ENCODE results near the gene IGDCC3. TPM values are rescaled to one million over a fixed set of nuclear protein-coding genes. Genes with fewer than 3 reads are reported as not detected.

IGDCC3 gene
- total and polyA plus RNA-seq, 2 of the 8 experiments (the other 6 are each of a cell fraction or from before 2014, with no cell fraction given), result 26.8 to 45.7 TPM

DNA sequence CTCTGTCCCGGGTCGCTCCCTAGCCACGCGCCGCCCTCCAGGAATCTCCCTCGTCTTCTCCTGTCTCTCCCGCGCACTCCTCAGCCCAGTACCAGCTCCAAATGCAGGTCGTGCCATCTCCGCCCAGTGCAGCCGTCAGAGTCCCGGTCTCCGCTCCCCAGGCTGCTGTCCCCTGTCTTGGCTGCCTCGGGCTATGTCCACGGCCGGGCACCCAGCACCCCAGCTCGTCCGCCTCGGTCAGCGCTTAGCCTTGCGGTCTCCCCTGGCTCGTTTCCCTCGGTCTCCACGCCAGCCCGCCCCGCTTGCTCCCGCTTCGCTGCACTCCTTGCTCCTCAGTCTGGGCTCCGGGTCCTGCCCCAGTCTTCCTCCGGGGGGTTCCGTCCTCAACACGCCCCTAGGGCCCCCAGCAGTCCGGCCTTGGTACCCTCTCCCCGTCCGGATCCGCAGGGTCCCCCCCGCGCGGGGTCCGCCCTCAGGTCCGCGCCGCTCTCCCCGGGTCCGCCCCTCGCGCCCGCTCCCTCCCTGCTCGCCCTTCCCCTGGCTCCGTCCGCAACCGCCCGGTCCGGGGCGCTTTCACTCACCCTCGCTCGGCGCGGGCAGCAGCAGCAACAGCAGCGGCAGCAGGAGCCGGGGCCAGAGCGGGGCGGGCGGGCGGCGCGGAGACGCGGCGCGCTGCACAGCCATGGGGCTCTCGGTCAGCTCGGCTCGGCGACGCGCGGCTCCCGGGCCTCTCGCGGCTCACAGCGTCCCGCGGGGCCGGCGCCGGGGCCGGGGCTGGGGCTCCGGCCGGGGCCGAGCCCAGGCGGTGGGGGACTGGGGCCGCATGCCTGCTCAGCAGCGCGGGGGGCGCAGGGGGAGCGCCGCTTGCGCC is 462 bp downstream of the IGDCC3 start (continued):
- TF ChIP-seq SUZ12 (IDR thresholded peaks at IDR 0.05; ENCODE audit: low read length), result peak; percentile 11
- no peak for TF ChIP-seq KDM5A (IDR thresholded peaks at IDR 0.05; ENCODE audit: low read length)
- TF ChIP-seq FOSL1 (IDR thresholded peaks at IDR 0.05; ENCODE audit: insufficient read depth, low read depth, low read length), result no peak
- TF ChIP-seq SIN3A (conservative IDR thresholded peaks at IDR 0.05 in 1 of 2, IDR thresholded peaks at IDR 0.05 in 1 of 2; ENCODE audit: low read depth in 1 of 2, low read length in 2 of 2), result peak in 1 of 2 experiments; percentile 51; a peak in 1 of 4 replicates
- 0 out of 2 replicates have a peak, but pooled peaks have one; percentile 4 for TF ChIP-seq CREB1 (IDR thresholded peaks at IDR 0.05)
- TF ChIP-seq CBX5 (IDR thresholded peaks at IDR 0.05; ENCODE audit: low read depth, low read length), result no peak
- TF ChIP-seq CEBPB (IDR thresholded peaks at IDR 0.05; ENCODE audit: low read depth, low read length), result no peak
- no peak for TF ChIP-seq MAFK (IDR thresholded peaks at IDR 0.05; ENCODE audit: low read depth, low read length)
- peak; percentile 79 for TF ChIP-seq E2F6 (IDR thresholded peaks at IDR 0.05)
- peak; percentile 38 for TF ChIP-seq SAP30 (IDR thresholded peaks at IDR 0.05; ENCODE audit: insufficient read depth, insufficient replicate concordance, low read length)
- no peak for TF ChIP-seq BRCA1 (IDR thresholded peaks at IDR 0.05; ENCODE audit: low read depth, low read length)
- TF ChIP-seq SP1 (IDR thresholded peaks at IDR 0.05; ENCODE audit: low read depth, low read length), result no peak
- no peak for TF ChIP-seq BACH1 (IDR thresholded peaks at IDR 0.05; ENCODE audit: low read length)
- 0 out of 2 replicates have a peak, but pooled peaks have one; percentile 33 for TF ChIP-seq SP4 (IDR thresholded peaks at IDR 0.05; ENCODE audit: low read length)
- peak; percentile 81 for TF ChIP-seq KDM4A (IDR thresholded peaks at IDR 0.05; ENCODE audit: low read depth, low read length, severe bottlenecking)
- TF ChIP-seq CHD1 (IDR thresholded peaks at IDR 0.05; ENCODE audit: low read depth, low read length), result no peak
- no peak for TF ChIP-seq NRF1 (IDR thresholded peaks at IDR 0.05; ENCODE audit: low read depth, low read length)
- no peak for TF ChIP-seq CHD2 (IDR thresholded peaks at IDR 0.05; ENCODE audit: low read length)
- no peak for TF ChIP-seq ATF3 (IDR thresholded peaks at IDR 0.05; ENCODE audit: insufficient read depth, low read depth, low read length)
- TF ChIP-seq ZNF274 (IDR thresholded peaks at IDR 0.05; ENCODE audit: borderline replicate concordance, extremely low read depth, low read length), result no peak
- TF ChIP-seq, protein P1, sequence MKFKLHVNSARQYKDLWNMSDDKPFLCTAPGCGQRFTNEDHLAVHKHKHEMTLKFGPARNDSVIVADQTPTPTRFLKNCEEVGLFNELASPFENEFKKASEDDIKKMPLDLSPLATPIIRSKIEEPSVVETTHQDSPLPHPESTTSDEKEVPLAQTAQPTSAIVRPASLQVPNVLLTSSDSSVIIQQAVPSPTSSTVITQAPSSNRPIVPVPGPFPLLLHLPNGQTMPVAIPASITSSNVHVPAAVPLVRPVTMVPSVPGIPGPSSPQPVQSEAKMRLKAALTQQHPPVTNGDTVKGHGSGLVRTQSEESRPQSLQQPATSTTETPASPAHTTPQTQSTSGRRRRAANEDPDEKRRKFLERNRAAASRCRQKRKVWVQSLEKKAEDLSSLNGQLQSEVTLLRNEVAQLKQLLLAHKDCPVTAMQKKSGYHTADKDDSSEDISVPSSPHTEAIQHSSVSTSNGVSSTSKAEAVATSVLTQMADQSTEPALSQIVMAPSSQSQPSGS (IDR thresholded peaks at IDR 0.05; ENCODE audit: low read length), result no peak
- no peak for TF ChIP-seq SP2 (IDR thresholded peaks at IDR 0.05; ENCODE audit: low read length)

Measured in H1 (cell line).